ENCODE measurements around the gene SLC39A11. TPM values are rescaled to one million over a fixed set of nuclear protein-coding genes. Genes with fewer than 3 reads are reported as not detected.
A peak's percentile ranks its signal among the peaks of the same experiment; 100 is the strongest.
"Not testable (repeated sequence)": the region's sequence is repeated elsewhere in the genome, so short reads cannot be mapped to it uniquely, and the experiment has no call there.

Gene SLC39A11
- total and polyA plus RNA-seq, 8 donors: 13.6 to 49.0 (median 17.5) TPM

- ATAC-seq (no peak), DNase-seq (peak in 1 of 4 donors; percentile 14)
- peaks cover 0 to 12% of the 10 kb centered on the region in 2 donors for H3K36me3 ChIP-seq
Measured at GRCh38 chr17:72898725-72899124, 193.8 kb downstream of the SLC39A11 start.

GRCh38 chr17:72896288-72896687 is 196.2 kb downstream of the SLC39A11 start:
- H3K4me1 ChIP-seq; H3K27me3 ChIP-seq; H3K9me3 ChIP-seq; H3K27ac ChIP-seq; H3K4me3 ChIP-seq; DNase-seq; ATAC-seq; intact Hi-C loops (cut with DNase I): not testable (repeated sequence)
- H3K36me3 ChIP-seq: peaks cover 0 to 12% of the 10 kb centered on the region in 2 donors

More at GRCh38 chr17:72898725-72899124, 193.8 kb downstream of the SLC39A11 start:
- H3K4me1 ChIP-seq: no peaks in the 10 kb centered on the region
- H3K27me3 ChIP-seq: no peaks in the 10 kb centered on the region
- H3K27ac ChIP-seq: no peak overlapping the region
- TF ChIP-seq CTCF (IDR thresholded peaks at IDR 0.05): no peak
- H3K4me3 ChIP-seq: no peak overlapping the region
- H3K9me3 ChIP-seq: no peaks in the 10 kb centered on the region
- intact Hi-C loops (cut with DNase I): no loop called here

- no peak for TF ChIP-seq CTCF (IDR thresholded peaks at IDR 0.05)
- Histone ChIP-seq H3K4me3 (no peak overlapping the region), H3K9me3 (no peaks in the 10 kb centered on the region), H3K27me3 (no peaks in the 10 kb centered on the region), H3K27ac (no peak overlapping the region), H3K4me1 (no peaks in the 10 kb centered on the region), H3K36me3 (peaks cover 0 to 14% of the 10 kb centered on the region in 2 donors)
- intact Hi-C loops (cut with DNase I): no loop called here
- ATAC-seq (no peak), DNase-seq (no peak)
Measured at GRCh38 chr17:72891627-72892026, 200.9 kb downstream of the SLC39A11 start.

GRCh38 chr17:72890711-72891110 is 201.8 kb downstream of the SLC39A11 start:
- no peak for DNase-seq
- TF ChIP-seq CTCF (IDR thresholded peaks at IDR 0.05): no peak
- no peak overlapping the region for H3K4me3 ChIP-seq
- intact Hi-C loops (cut with DNase I): no loop called here
- H3K27me3 ChIP-seq: no peaks in the 10 kb centered on the region
- no peaks in the 10 kb centered on the region for H3K9me3 ChIP-seq
- H3K36me3 ChIP-seq: peaks cover 0 to 14% of the 10 kb centered on the region in 2 donors
- H3K27ac ChIP-seq: no peak overlapping the region
- no peaks in the 10 kb centered on the region for H3K4me1 ChIP-seq
- no peak for ATAC-seq

GRCh38 chr17:72887917-72888316 is 204.6 kb downstream of the SLC39A11 start:
- Histone ChIP-seq H3K4me1 (no peaks in the 10 kb centered on the region), H3K9me3 (no peaks in the 10 kb centered on the region), H3K36me3 (peaks cover 0 to 26% of the 10 kb centered on the region in 2 donors), H3K4me3 (no peak overlapping the region), H3K27ac (no peak overlapping the region), H3K27me3 (no peaks in the 10 kb centered on the region)
- DNase-seq (no peak), ATAC-seq (no peak)
- TF ChIP-seq CTCF (IDR thresholded peaks at IDR 0.05): no peak
- intact Hi-C loops (cut with DNase I): no loop called here

- DNase-seq (no peak), ATAC-seq (no peak)
- H3K4me3 ChIP-seq: no peak overlapping the region
- no peaks in the 10 kb centered on the region for H3K4me1 ChIP-seq
- no peaks in the 10 kb centered on the region for H3K27me3 ChIP-seq
- no peak overlapping the region for H3K27ac ChIP-seq
- no peak for TF ChIP-seq CTCF (IDR thresholded peaks at IDR 0.05)
- peaks cover 0 to 31% of the 10 kb centered on the region in 2 donors for H3K36me3 ChIP-seq
- no peaks in the 10 kb centered on the region for H3K9me3 ChIP-seq
- intact Hi-C loops (cut with DNase I): no loop called here
Measured at GRCh38 chr17:72887322-72887721, 205.2 kb downstream of the SLC39A11 start.
